Astrocyte (in vitro differentiated cells and primary cell): Measurements from ENCODE around the gene ZNF827.

Experiments
- CTCF ChIP-seq: IDR thresholded peaks from 2 replicates; pipeline ENCODE4 v1.5.1; 2011; ENCODE audit warnings: low read depth, mild to moderate bottlenecking, inconsistent platforms, low read length, moderate library complexity; ENCODE audit not compliant: insufficient read depth
- EZH2 ChIP-seq: IDR thresholded peaks from 2 replicates; pipeline ENCODE4 v1.6.1; 2012; ENCODE audit warnings: mild to moderate bottlenecking, low read length, inconsistent platforms; ENCODE audit not compliant: insufficient read depth

GRCh38 chr4:145976680-145977079 lies 38.1 kb upstream of the ZNF827 start:
- TF ChIP-seq CTCF = no peak
- no peak for TF ChIP-seq EZH2
